ENCODE results near the gene ANKRD30A.
"Not testable (repeated sequence)": the region's sequence is repeated elsewhere in the genome, so short reads cannot be mapped to it uniquely, and the experiment has no call there.

Gene ANKRD30A

GRCh38 chr10:37171945-37172344 lies 46.5 kb downstream of the ANKRD30A start:
- not testable (repeated sequence) for H3K9ac ChIP-seq (ENCODE audit: low read depth in 1 of 2, low read length in 2 of 2); H3K27me3 ChIP-seq (ENCODE audit: control insufficient read depth in 2 of 2, insufficient read depth in 2 of 2, low read length in 2 of 2); H3K27ac ChIP-seq (ENCODE audit: low read depth in 2 of 2, low read length in 2 of 2); H3K9me3 ChIP-seq (ENCODE audit: control insufficient read depth in 2 of 2, low read length in 2 of 2); H3K4me3 ChIP-seq (ENCODE audit: low read length in 2 of 2); H3K4me1 ChIP-seq (ENCODE audit: control insufficient read depth in 2 of 2, insufficient read depth in 2 of 2, low read length in 2 of 2); H3K36me3 ChIP-seq (ENCODE audit: control insufficient read depth in 2 of 2, insufficient read depth in 2 of 2, low read length in 2 of 2)

GRCh38 chr10:37178296-37178695 lies 52.9 kb downstream of the ANKRD30A start:
- not testable (repeated sequence) for H3K4me1 ChIP-seq (ENCODE audit: control insufficient read depth in 2 of 2, insufficient read depth in 2 of 2, low read length in 2 of 2); H3K9me3 ChIP-seq (ENCODE audit: control insufficient read depth in 2 of 2, low read length in 2 of 2); H3K36me3 ChIP-seq (ENCODE audit: control insufficient read depth in 2 of 2, insufficient read depth in 2 of 2, low read length in 2 of 2); H3K27me3 ChIP-seq (ENCODE audit: control insufficient read depth in 2 of 2, insufficient read depth in 2 of 2, low read length in 2 of 2); H3K9ac ChIP-seq (ENCODE audit: low read depth in 1 of 2, low read length in 2 of 2); H3K27ac ChIP-seq (ENCODE audit: low read depth in 2 of 2, low read length in 2 of 2); H3K4me3 ChIP-seq (ENCODE audit: low read length in 2 of 2)

GRCh38 chr10:37182719-37183118 lies 57.3 kb downstream of the ANKRD30A start:
- not testable (repeated sequence) for H3K9ac ChIP-seq (ENCODE audit: low read depth in 1 of 2, low read length in 2 of 2); H3K36me3 ChIP-seq (ENCODE audit: control insufficient read depth in 2 of 2, insufficient read depth in 2 of 2, low read length in 2 of 2); H3K9me3 ChIP-seq (ENCODE audit: control insufficient read depth in 2 of 2, low read length in 2 of 2); H3K27me3 ChIP-seq (ENCODE audit: control insufficient read depth in 2 of 2, insufficient read depth in 2 of 2, low read length in 2 of 2); H3K4me1 ChIP-seq (ENCODE audit: control insufficient read depth in 2 of 2, insufficient read depth in 2 of 2, low read length in 2 of 2); H3K27ac ChIP-seq (ENCODE audit: low read depth in 2 of 2, low read length in 2 of 2); H3K4me3 ChIP-seq (ENCODE audit: low read length in 2 of 2)

GRCh38 chr10:37206132-37206531 lies 80.7 kb downstream of the ANKRD30A start:
- H3K9ac ChIP-seq (ENCODE audit: low read depth in 1 of 2, low read length in 2 of 2), result no peak overlapping the region
- H3K4me3 ChIP-seq (ENCODE audit: low read length in 2 of 2), result no peak overlapping the region
- no peaks in the 10 kb centered on the region for H3K4me1 ChIP-seq (ENCODE audit: control insufficient read depth in 2 of 2, insufficient read depth in 2 of 2, low read length in 2 of 2)
- H3K9me3 ChIP-seq (ENCODE audit: control insufficient read depth in 2 of 2, low read length in 2 of 2), result peaks cover 0 to 3% of the 10 kb centered on the region in 2 donors
- no peaks in the 10 kb centered on the region for H3K27me3 ChIP-seq (ENCODE audit: control insufficient read depth in 2 of 2, insufficient read depth in 2 of 2, low read length in 2 of 2)
- no peaks in the 10 kb centered on the region for H3K36me3 ChIP-seq (ENCODE audit: control insufficient read depth in 2 of 2, insufficient read depth in 2 of 2, low read length in 2 of 2)
- H3K27ac ChIP-seq (ENCODE audit: low read depth in 2 of 2, low read length in 2 of 2), result no peak overlapping the region

GRCh38 chr10:37220866-37221265 lies 95.5 kb downstream of the ANKRD30A start:
- H3K9ac ChIP-seq (ENCODE audit: low read depth in 1 of 2, low read length in 2 of 2), result no peak overlapping the region
- no peaks in the 10 kb centered on the region for H3K4me1 ChIP-seq (ENCODE audit: control insufficient read depth in 2 of 2, insufficient read depth in 2 of 2, low read length in 2 of 2)
- no peak overlapping the region for H3K4me3 ChIP-seq (ENCODE audit: low read length in 2 of 2)
- H3K27me3 ChIP-seq (ENCODE audit: control insufficient read depth in 2 of 2, insufficient read depth in 2 of 2, low read length in 2 of 2), result no peaks in the 10 kb centered on the region
- no peaks in the 10 kb centered on the region for H3K36me3 ChIP-seq (ENCODE audit: control insufficient read depth in 2 of 2, insufficient read depth in 2 of 2, low read length in 2 of 2)
- H3K9me3 ChIP-seq (ENCODE audit: control insufficient read depth in 2 of 2, low read length in 2 of 2), result no peaks in the 10 kb centered on the region
- no peak overlapping the region for H3K27ac ChIP-seq (ENCODE audit: low read depth in 2 of 2, low read length in 2 of 2)

- no peaks in the 10 kb centered on the region for H3K36me3 ChIP-seq (ENCODE audit: control insufficient read depth in 2 of 2, insufficient read depth in 2 of 2, low read length in 2 of 2)
- H3K27me3 ChIP-seq (ENCODE audit: control insufficient read depth in 2 of 2, insufficient read depth in 2 of 2, low read length in 2 of 2), result no peaks in the 10 kb centered on the region
- H3K4me1 ChIP-seq (ENCODE audit: control insufficient read depth in 2 of 2, insufficient read depth in 2 of 2, low read length in 2 of 2), result no peaks in the 10 kb centered on the region
- H3K9ac ChIP-seq (ENCODE audit: low read depth in 1 of 2, low read length in 2 of 2), result no peak overlapping the region
- H3K27ac ChIP-seq (ENCODE audit: low read depth in 2 of 2, low read length in 2 of 2), result no peak overlapping the region
- H3K9me3 ChIP-seq (ENCODE audit: control insufficient read depth in 2 of 2, low read length in 2 of 2), result no peaks in the 10 kb centered on the region
- no peak overlapping the region for H3K4me3 ChIP-seq (ENCODE audit: low read length in 2 of 2)
Measured at GRCh38 chr10:37222046-37222445, 96.6 kb downstream of the ANKRD30A start.

- Histone ChIP-seq H3K27ac (ENCODE audit: low read depth in 2 of 2, low read length in 2 of 2) (no peak overlapping the region), H3K4me1 (ENCODE audit: control insufficient read depth in 2 of 2, insufficient read depth in 2 of 2, low read length in 2 of 2) (no peaks in the 10 kb centered on the region), H3K9ac (ENCODE audit: low read depth in 1 of 2, low read length in 2 of 2) (no peak overlapping the region), H3K27me3 (ENCODE audit: control insufficient read depth in 2 of 2, insufficient read depth in 2 of 2, low read length in 2 of 2) (no peaks in the 10 kb centered on the region), H3K4me3 (ENCODE audit: low read length in 2 of 2) (no peak overlapping the region), H3K9me3 (ENCODE audit: control insufficient read depth in 2 of 2, low read length in 2 of 2) (no peaks in the 10 kb centered on the region), H3K36me3 (ENCODE audit: control insufficient read depth in 2 of 2, insufficient read depth in 2 of 2, low read length in 2 of 2) (no peaks in the 10 kb centered on the region)
Measured at GRCh38 chr10:37225163-37225562, 99.8 kb downstream of the ANKRD30A start.

GRCh38 chr10:37226524-37226923 lies 101.1 kb downstream of the ANKRD30A start:
- H3K27ac ChIP-seq (ENCODE audit: low read depth in 2 of 2, low read length in 2 of 2), result no peak overlapping the region

GRCh38 chr10:37234692-37235091 lies 109.3 kb downstream of the ANKRD30A start:
- no peaks in the 10 kb centered on the region for H3K36me3 ChIP-seq (ENCODE audit: control insufficient read depth in 2 of 2, insufficient read depth in 2 of 2, low read length in 2 of 2)
- H3K27ac ChIP-seq (ENCODE audit: low read depth in 2 of 2, low read length in 2 of 2), result no peak overlapping the region
- no peak overlapping the region for H3K9ac ChIP-seq (ENCODE audit: low read depth in 1 of 2, low read length in 2 of 2)
- H3K4me1 ChIP-seq (ENCODE audit: control insufficient read depth in 2 of 2, insufficient read depth in 2 of 2, low read length in 2 of 2), result no peaks in the 10 kb centered on the region
- H3K4me3 ChIP-seq (ENCODE audit: low read length in 2 of 2), result no peak overlapping the region
- H3K27me3 ChIP-seq (ENCODE audit: control insufficient read depth in 2 of 2, insufficient read depth in 2 of 2, low read length in 2 of 2), result no peaks in the 10 kb centered on the region
- no peaks in the 10 kb centered on the region for H3K9me3 ChIP-seq (ENCODE audit: control insufficient read depth in 2 of 2, low read length in 2 of 2)

More at GRCh38 chr10:37226524-37226923, 101.1 kb downstream of the ANKRD30A start:
- H3K4me1 ChIP-seq (ENCODE audit: control insufficient read depth in 2 of 2, insufficient read depth in 2 of 2, low read length in 2 of 2), result no peaks in the 10 kb centered on the region
- H3K27me3 ChIP-seq (ENCODE audit: control insufficient read depth in 2 of 2, insufficient read depth in 2 of 2, low read length in 2 of 2), result no peaks in the 10 kb centered on the region
- H3K4me3 ChIP-seq (ENCODE audit: low read length in 2 of 2), result no peak overlapping the region
- H3K9me3 ChIP-seq (ENCODE audit: control insufficient read depth in 2 of 2, low read length in 2 of 2), result no peaks in the 10 kb centered on the region
- no peaks in the 10 kb centered on the region for H3K36me3 ChIP-seq (ENCODE audit: control insufficient read depth in 2 of 2, insufficient read depth in 2 of 2, low read length in 2 of 2)
- no peak overlapping the region for H3K9ac ChIP-seq (ENCODE audit: low read depth in 1 of 2, low read length in 2 of 2)

GRCh38 chr10:37236093-37236492 lies 110.7 kb downstream of the ANKRD30A start:
- Histone ChIP-seq H3K9me3 (ENCODE audit: control insufficient read depth in 2 of 2, low read length in 2 of 2) (no peaks in the 10 kb centered on the region), H3K4me3 (ENCODE audit: low read length in 2 of 2) (no peak overlapping the region), H3K36me3 (ENCODE audit: control insufficient read depth in 2 of 2, insufficient read depth in 2 of 2, low read length in 2 of 2) (no peaks in the 10 kb centered on the region), H3K27me3 (ENCODE audit: control insufficient read depth in 2 of 2, insufficient read depth in 2 of 2, low read length in 2 of 2) (no peaks in the 10 kb centered on the region), H3K4me1 (ENCODE audit: control insufficient read depth in 2 of 2, insufficient read depth in 2 of 2, low read length in 2 of 2) (no peaks in the 10 kb centered on the region), H3K9ac (ENCODE audit: low read depth in 1 of 2, low read length in 2 of 2) (no peak overlapping the region), H3K27ac (ENCODE audit: low read depth in 2 of 2, low read length in 2 of 2) (no peak overlapping the region)

GRCh38 chr10:37240223-37240622 lies 114.8 kb downstream of the ANKRD30A start:
- H3K27me3 ChIP-seq (ENCODE audit: control insufficient read depth in 2 of 2, insufficient read depth in 2 of 2, low read length in 2 of 2), result no peaks in the 10 kb centered on the region
- H3K27ac ChIP-seq (ENCODE audit: low read depth in 2 of 2, low read length in 2 of 2), result no peak overlapping the region
- no peak overlapping the region for H3K4me3 ChIP-seq (ENCODE audit: low read length in 2 of 2)
- no peaks in the 10 kb centered on the region for H3K36me3 ChIP-seq (ENCODE audit: control insufficient read depth in 2 of 2, insufficient read depth in 2 of 2, low read length in 2 of 2)
- no peaks in the 10 kb centered on the region for H3K9me3 ChIP-seq (ENCODE audit: control insufficient read depth in 2 of 2, low read length in 2 of 2)
- no peak overlapping the region for H3K9ac ChIP-seq (ENCODE audit: low read depth in 1 of 2, low read length in 2 of 2)
- H3K4me1 ChIP-seq (ENCODE audit: control insufficient read depth in 2 of 2, insufficient read depth in 2 of 2, low read length in 2 of 2), result no peaks in the 10 kb centered on the region

Data from mucosa of rectum (tissue), 2 donors.